ENCODE measurements around the gene CXCL17.
A peak's percentile ranks its signal among the peaks of the same experiment; 100 is the strongest.
"Not testable (repeated sequence)": the region's sequence is repeated elsewhere in the genome, so short reads cannot be mapped to it uniquely, and the experiment has no call there.

CXCL17 gene

DNA sequence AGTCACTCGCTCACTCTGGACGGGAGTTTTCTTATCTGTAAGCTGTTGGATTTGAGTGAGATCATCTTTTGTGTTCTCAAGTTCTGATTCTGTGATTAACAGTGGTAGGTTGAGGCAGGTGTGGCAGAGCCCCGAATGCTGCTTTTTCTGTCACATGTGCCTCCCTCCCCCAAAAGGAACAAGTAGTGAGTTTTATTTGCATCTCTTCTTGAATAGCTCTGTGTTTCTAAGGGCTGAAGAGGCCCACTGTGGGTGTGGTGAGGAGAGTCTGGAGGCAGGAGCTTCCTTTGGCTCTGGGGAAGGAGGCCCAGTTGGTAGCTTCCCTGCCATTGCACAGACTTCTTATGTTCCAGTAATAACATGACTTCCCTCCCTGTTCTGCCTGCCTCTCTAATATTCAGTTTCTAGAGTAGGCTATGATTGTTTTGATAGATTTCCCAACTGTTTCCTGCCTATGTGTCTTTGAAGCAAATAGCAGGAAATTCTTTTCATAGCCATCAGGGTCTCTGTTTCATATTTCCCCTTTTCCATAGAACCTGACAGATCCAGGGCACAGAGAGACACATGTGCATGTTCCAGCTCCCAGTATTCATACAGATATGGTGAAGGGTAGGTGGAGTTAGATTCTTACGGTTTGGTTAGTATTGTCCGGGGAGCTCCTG is 23.9 kb upstream of the CXCL17 start:
- DNase-seq (ENCODE audit: low read depth in 3 of 3) = no peak

GRCh38 chr19:42465827-42466280 is 23.1 kb upstream of the CXCL17 start:
- no peak for DNase-seq (ENCODE audit: low read depth in 3 of 3)

- DNase-seq (ENCODE audit: low read depth in 3 of 3) = no peak
Observed at GRCh38 chr19:42461700-42462324, 19.1 kb upstream of the CXCL17 start.

DNA sequence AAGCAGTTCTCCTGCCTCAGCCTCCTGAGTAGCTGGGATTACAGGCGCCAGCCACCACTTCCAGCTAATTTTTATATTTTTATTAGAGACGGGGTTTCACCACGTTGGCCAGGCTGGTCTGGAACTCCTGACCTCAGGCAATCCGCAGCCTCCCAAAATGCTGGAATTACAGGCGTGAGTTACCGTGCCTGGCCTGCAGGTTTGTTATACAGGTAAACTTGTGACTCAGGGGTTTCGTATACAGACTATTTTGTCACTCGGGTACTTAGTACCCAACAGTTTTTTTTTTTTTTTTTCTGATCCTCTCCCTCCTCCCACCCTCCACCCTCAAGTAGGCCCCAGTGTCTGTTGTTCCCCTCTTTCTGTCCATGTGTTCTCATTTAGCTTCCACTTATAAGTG is 18.5 kb upstream of the CXCL17 start:
- not testable (repeated sequence) for DNase-seq (ENCODE audit: low read depth in 3 of 3)

GRCh38 chr19:42459926-42460325 is 17.2 kb upstream of the CXCL17 start:
- no peak for DNase-seq (ENCODE audit: low read depth in 3 of 3)

DNA sequence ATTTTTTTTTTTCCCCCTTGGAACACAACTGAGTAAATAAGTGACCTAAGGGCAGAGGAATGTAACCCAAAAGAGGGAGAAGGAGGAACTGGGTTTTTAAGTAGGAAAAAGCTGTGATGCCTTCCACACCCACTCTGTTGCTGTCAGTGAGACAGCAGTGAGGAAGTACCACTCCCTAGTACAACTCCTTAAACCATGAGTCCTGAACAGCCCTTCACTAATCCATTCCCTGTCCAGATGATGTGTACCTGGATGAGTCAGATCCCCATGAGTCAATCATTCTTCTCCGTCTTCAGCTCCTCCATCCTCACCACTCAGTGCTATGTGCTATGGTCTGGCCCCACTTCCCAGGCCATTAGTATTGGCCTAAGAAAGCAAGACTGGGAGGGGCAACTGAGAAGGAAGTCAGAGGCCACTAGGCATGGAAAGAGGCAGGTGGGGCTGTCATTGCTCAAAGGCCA is 12.9 kb upstream of the CXCL17 start:
- DNase-seq (ENCODE audit: low read depth in 3 of 3) = no peak

GRCh38 chr19:42455086-42455485 is 12.3 kb upstream of the CXCL17 start:
- DNase-seq (ENCODE audit: low read depth in 3 of 3) = no peak

- no peak for DNase-seq (ENCODE audit: low read depth in 3 of 3)
Observed at GRCh38 chr19:42452590-42452989, 9.8 kb upstream of the CXCL17 start.

DNA sequence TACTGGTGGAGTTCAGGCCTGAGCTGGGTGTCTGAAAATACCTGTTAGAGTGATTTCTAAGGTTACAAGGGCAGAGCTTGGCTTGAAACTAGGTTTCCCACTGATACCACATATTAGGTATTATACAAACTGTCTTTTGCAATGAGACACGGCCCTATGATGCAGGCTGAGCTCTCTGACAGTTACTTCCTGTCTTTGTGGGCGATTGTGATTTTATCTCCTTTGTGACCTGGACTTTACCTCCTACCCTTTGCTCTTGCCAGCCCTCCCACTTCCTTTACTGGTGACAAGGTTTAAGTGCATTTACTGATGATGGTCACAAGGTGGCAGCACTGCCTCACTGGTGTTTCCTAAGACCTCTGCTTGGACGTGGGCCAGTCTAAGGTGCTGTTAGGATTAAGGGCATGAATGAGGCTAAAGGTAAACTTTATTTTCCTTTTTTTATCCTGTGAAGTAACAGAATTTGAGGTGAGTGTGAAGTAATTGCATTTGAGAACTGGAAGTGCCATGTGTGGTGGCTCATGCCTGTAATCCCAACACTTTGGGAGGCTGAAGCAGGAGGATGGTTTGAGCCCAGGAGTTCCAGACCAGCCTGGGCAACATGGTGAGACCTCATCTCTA is 7.7 kb upstream of the CXCL17 start:
- peak; percentile 26 to 67 (median 51) for DNase-seq (ENCODE audit: low read depth in 3 of 3)

DNA sequence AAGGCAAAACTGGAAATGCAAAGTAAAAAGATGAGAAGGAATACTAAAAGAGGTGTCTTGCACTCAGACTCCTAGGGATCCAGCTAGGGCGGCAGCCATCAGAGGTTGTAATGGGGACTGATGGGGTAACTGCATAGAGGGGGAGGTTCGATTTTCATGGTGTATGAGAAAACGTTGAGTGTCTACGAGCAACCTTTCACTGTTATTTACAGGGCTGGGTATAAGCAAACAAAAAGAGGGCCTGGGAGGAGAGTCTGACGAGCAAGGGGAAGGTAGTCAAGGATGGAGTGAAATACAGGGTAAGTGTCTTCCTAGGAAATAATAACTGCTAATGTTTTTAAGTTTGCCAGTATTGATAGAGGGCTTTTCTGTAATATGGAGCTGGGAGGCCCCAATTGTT is 5.6 kb upstream of the CXCL17 start:
- not testable (repeated sequence) for DNase-seq (ENCODE audit: low read depth in 3 of 3)

GRCh38 chr19:42445948-42446347 is 3.2 kb upstream of the CXCL17 start:
- DNase-seq (ENCODE audit: low read depth in 3 of 3) = no peak

DNA sequence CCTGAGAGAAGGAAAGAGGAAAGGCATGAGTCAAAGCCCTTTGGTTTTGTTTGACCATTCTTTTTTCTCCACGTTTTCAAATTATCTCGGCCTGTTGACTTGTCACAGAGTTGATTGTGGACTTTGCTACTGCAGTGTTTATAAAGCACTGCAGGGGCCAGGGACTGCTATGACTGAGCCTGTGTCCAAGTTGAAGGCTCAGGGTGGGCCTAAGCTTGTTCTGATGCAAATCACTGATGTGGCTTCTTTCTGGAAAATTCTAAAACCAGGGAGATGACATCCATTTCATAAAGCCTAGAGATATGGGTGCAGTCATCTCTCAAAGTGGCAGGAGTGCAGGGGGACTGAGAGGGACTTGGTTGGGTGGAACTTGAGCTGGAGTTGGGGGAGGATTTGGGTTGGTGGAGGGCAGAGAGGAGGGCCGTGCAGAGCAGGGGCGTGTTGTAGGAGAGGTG is 1.2 kb upstream of the CXCL17 start:
- DNase-seq (ENCODE audit: low read depth in 3 of 3) = no peak

- no peak for DNase-seq (ENCODE audit: low read depth in 3 of 3)
Observed at GRCh38 chr19:42441049-42441445, 1.7 kb downstream of the CXCL17 start.

GRCh38 chr19:42440357-42441048 is 2.2 kb downstream of the CXCL17 start:
- peak; percentile 65 to 78 (median 68) for DNase-seq (ENCODE audit: low read depth in 3 of 3)

GRCh38 chr19:42436006-42436405 is 6.7 kb downstream of the CXCL17 start:
- no peak for DNase-seq (ENCODE audit: low read depth in 3 of 3)

- DNase-seq (ENCODE audit: low read depth in 3 of 3) = no peak
Observed at GRCh38 chr19:42435316-42435715, 7.4 kb downstream of the CXCL17 start.

DNA sequence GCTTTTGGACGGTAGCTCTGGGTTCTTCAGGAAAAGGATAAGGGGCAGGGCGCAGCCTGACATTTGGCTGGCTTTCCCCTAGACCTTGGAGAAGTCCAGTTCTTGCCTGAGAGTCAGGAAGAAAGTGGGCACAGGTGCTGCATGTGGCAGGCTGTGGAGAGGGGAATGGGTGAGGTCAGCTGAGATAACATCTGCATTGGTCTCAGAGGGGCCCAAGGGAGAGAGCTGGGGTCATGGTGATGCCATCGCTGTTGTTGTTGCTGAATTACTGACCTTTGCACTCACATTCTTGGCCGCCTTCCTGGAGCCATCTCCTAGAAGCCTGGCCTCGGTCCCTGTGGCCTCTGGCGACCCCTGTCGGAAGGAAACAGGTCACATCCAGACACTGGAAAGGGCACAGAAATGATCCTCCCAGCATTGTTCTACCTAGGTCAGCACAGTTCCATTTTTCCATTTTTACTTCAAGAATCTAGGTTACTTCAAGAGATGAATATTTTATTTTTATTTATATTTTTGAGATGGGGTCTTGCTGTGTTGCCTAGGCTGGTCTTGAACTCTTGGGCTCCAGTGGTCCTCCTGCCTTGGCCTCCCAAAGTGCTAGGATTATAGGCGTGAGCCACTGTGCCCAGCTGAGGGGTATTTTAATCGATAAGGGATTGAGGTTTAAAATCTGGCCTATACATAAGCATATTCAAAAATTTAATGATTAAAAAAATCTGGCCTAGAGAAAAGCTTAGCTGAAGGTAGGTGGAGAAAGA is 9.1 kb downstream of the CXCL17 start:
- DNase-seq (ENCODE audit: low read depth in 3 of 3) = peak in 2 of 3 experiments; percentile 35 to 47

GRCh38 chr19:42431486-42431885 is 11.3 kb downstream of the CXCL17 start:
- DNase-seq (ENCODE audit: low read depth in 3 of 3) = no peak

DNA sequence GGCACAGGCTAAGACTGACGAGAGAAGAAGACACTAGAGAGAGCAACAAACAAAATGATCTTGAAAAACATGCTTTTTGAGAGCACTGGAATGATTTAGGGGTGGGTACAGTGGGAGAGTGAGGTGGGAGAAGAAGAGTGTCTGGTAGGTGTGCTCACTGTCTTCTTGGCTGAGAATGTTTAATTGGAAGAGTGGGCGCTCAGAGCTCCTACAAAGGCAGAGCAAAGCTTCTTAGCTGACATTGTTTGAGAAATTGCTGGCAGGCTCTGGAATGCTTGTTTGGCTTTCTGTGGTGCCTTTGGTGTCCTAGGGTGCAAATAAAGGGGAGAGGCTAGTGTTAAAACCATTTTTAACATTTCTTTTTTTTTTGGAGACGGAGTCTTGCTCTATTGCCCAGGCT is 14.1 kb downstream of the CXCL17 start:
- no peak for DNase-seq (ENCODE audit: low read depth in 3 of 3)

GRCh38 chr19:42427313-42427712 is 15.4 kb downstream of the CXCL17 start, which contains the start of gene LIPE:
LIPE (minus strand) TSS chr19:42427388; CDS start chr19:42427149, 239 bp downstream.
- DNase-seq (ENCODE audit: low read depth in 3 of 3) = no peak

DNA sequence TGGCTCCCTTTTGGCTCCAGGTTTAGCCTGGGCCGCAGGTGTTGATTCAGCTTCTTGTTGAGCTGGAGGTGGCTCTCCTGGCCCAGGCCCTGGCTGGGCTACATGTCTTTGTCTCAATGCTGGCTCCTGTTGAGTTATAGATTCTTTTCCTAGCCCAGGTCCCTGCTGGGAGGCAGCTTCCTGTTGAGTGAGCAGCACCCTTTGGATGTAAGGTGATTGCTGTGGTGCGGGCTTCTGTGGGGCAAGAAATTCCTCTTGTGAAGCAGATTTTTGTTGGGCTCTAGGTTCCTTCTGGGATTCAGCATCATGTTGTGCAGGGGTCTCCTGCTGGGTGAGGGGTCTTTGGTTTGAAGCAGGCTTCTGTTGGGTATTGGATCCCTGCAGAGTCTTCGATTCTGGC is 16.1 kb downstream of the CXCL17 start:
- DNase-seq (ENCODE audit: low read depth in 3 of 3) = no peak

Measured in stimulated activated CD4-positive, alpha-beta T cell treated with anti-CD3 and anti-CD28 coated beads, TNF-alpha, amount 100 ng/mL, for 4 hours (primary cell).